ENCODE data around the gene PINLYP.
"Not testable (repeated sequence)": the region's sequence is repeated elsewhere in the genome, so short reads cannot be mapped to it uniquely, and the experiment has no call there.

PINLYP gene

GRCh38 chr19:43587029-43587428 is 11.4 kb downstream of the PINLYP start:
- Mint-ChIP-seq H3K4me1 (ENCODE audit: low read depth) (peaks cover 29% of the 10 kb centered on the region), H3K36me3 (ENCODE audit: low read depth) (peaks cover 36% of the 10 kb centered on the region)
- not testable (repeated sequence) for H3K27me3 Mint-ChIP-seq, H3K4me3 Mint-ChIP-seq, H3K27ac Mint-ChIP-seq, H3K9me3 Mint-ChIP-seq

GRCh38 chr19:43589277-43589676 is 13.7 kb downstream of the PINLYP start:
- Mint-ChIP-seq H3K27ac (peak overlapping the region; percentile 57), H3K9me3 (no peaks in the 10 kb centered on the region), H3K36me3 (ENCODE audit: low read depth) (peaks cover 50% of the 10 kb centered on the region), H3K4me3 (no peak overlapping the region), H3K27me3 (no peaks in the 10 kb centered on the region), H3K4me1 (ENCODE audit: low read depth) (peaks cover 31% of the 10 kb centered on the region)

GRCh38 chr19:43589678-43590077 is 14.1 kb downstream of the PINLYP start:
- Mint-ChIP-seq H3K9me3 (no peaks in the 10 kb centered on the region), H3K27me3 (no peaks in the 10 kb centered on the region), H3K4me1 (ENCODE audit: low read depth) (peaks cover 27% of the 10 kb centered on the region), H3K27ac (peak overlapping the region; percentile 57), H3K36me3 (ENCODE audit: low read depth) (peaks cover 50% of the 10 kb centered on the region), H3K4me3 (no peak overlapping the region)

- Mint-ChIP-seq H3K27ac (no peak overlapping the region), H3K36me3 (ENCODE audit: low read depth) (peaks cover 35% of the 10 kb centered on the region), H3K4me3 (no peak overlapping the region), H3K9me3 (no peaks in the 10 kb centered on the region), H3K27me3 (no peaks in the 10 kb centered on the region), H3K4me1 (ENCODE audit: low read depth) (peaks cover 35% of the 10 kb centered on the region)
These were observed 16.5 kb downstream of the PINLYP start for GRCh38 chr19:43591904-43592772.

- Mint-ChIP-seq H3K36me3 (ENCODE audit: low read depth) (peaks cover 38% of the 10 kb centered on the region), H3K4me1 (ENCODE audit: low read depth) (peaks cover 42% of the 10 kb centered on the region), H3K27ac (no peak overlapping the region), H3K4me3 (no peak overlapping the region), H3K9me3 (no peaks in the 10 kb centered on the region), H3K27me3 (no peaks in the 10 kb centered on the region)
These were observed 17.3 kb downstream of the PINLYP start for GRCh38 chr19:43592800-43593350.

- peaks cover 37% of the 10 kb centered on the region for H3K36me3 Mint-ChIP-seq (ENCODE audit: low read depth)
- no peaks in the 10 kb centered on the region for H3K27me3 Mint-ChIP-seq
- H3K27ac Mint-ChIP-seq, result peak overlapping the region; percentile 47
- no peaks in the 10 kb centered on the region for H3K9me3 Mint-ChIP-seq
- H3K4me3 Mint-ChIP-seq, result peak overlapping the region; percentile 98
- H3K4me1 Mint-ChIP-seq (ENCODE audit: low read depth), result peaks cover 48% of the 10 kb centered on the region
These were observed 18.6 kb downstream of the PINLYP start for GRCh38 chr19:43594081-43594697.

- peaks cover 43% of the 10 kb centered on the region for H3K4me1 Mint-ChIP-seq (ENCODE audit: low read depth)
- no peaks in the 10 kb centered on the region for H3K27me3 Mint-ChIP-seq
- peak overlapping the region; percentile 92 for H3K27ac Mint-ChIP-seq
- peaks cover 38% of the 10 kb centered on the region for H3K36me3 Mint-ChIP-seq (ENCODE audit: low read depth)
- peak overlapping the region; percentile 98 for H3K4me3 Mint-ChIP-seq
- no peaks in the 10 kb centered on the region for H3K9me3 Mint-ChIP-seq
These were observed 19.4 kb downstream of the PINLYP start for GRCh38 chr19:43594710-43595604.

- Mint-ChIP-seq H3K9me3 (no peaks in the 10 kb centered on the region), H3K27ac (peak overlapping the region; percentile 92), H3K27me3 (no peaks in the 10 kb centered on the region), H3K36me3 (ENCODE audit: low read depth) (peaks cover 33% of the 10 kb centered on the region), H3K4me3 (peak overlapping the region; percentile 98), H3K4me1 (ENCODE audit: low read depth) (peaks cover 38% of the 10 kb centered on the region)
These were observed 20.0 kb downstream of the PINLYP start for GRCh38 chr19:43595605-43595998.

- peaks cover 29% of the 10 kb centered on the region for H3K36me3 Mint-ChIP-seq (ENCODE audit: low read depth)
- no peaks in the 10 kb centered on the region for H3K27me3 Mint-ChIP-seq
- H3K4me3 Mint-ChIP-seq, result peak within 1 kb of the TSS; percentile 98
- H3K27ac Mint-ChIP-seq, result peak within 1 kb of the TSS; percentile 92
- no peaks in the 10 kb centered on the region for H3K9me3 Mint-ChIP-seq
- H3K4me1 Mint-ChIP-seq (ENCODE audit: low read depth), result peaks cover 35% of the 10 kb centered on the region
These were observed 20.6 kb downstream of the PINLYP start, which contains the start of the genes IRGQ and ZNF576 for GRCh38 chr19:43595999-43596841. TSS of gene IRGQ (minus strand) at chr19:43596134. CDS start at chr19:43595338, 796 bp downstream. TSS of gene ZNF576 (plus strand) at chr19:43596595. CDS start at chr19:43597109, 514 bp downstream.

- Mint-ChIP-seq H3K9me3 (no peaks in the 10 kb centered on the region), H3K27ac (peak overlapping the region; percentile 92), H3K4me3 (peak overlapping the region; percentile 98), H3K27me3 (no peaks in the 10 kb centered on the region), H3K4me1 (ENCODE audit: low read depth) (peaks cover 35% of the 10 kb centered on the region), H3K36me3 (ENCODE audit: low read depth) (peaks cover 34% of the 10 kb centered on the region)
These were observed 21.4 kb downstream of the PINLYP start for GRCh38 chr19:43596842-43597461.

- Mint-ChIP-seq H3K4me3 (peak overlapping the region; percentile 98), H3K27me3 (no peaks in the 10 kb centered on the region), H3K27ac (peak overlapping the region; percentile 92), H3K4me1 (ENCODE audit: low read depth) (peaks cover 35% of the 10 kb centered on the region), H3K9me3 (no peaks in the 10 kb centered on the region), H3K36me3 (ENCODE audit: low read depth) (peaks cover 30% of the 10 kb centered on the region)
These were observed 22.3 kb downstream of the PINLYP start for GRCh38 chr19:43597876-43598275.

- H3K4me3 Mint-ChIP-seq, result peak overlapping the region; percentile 98
- H3K4me1 Mint-ChIP-seq (ENCODE audit: low read depth), result peaks cover 30% of the 10 kb centered on the region
- peaks cover 24% of the 10 kb centered on the region for H3K36me3 Mint-ChIP-seq (ENCODE audit: low read depth)
- H3K9me3 Mint-ChIP-seq, result no peaks in the 10 kb centered on the region
- H3K27me3 Mint-ChIP-seq, result no peaks in the 10 kb centered on the region
- no peak overlapping the region for H3K27ac Mint-ChIP-seq
These were observed 23.0 kb downstream of the PINLYP start for GRCh38 chr19:43598445-43599240.

Measured in stimulated activated naive CD8-positive, alpha-beta T cell treated with anti-CD3 and anti-CD28 coated beads, Interleukin-15, Interleukin-2, amounts not matched to agents 100 ng/mL and 50 ng/mL, for 24 hours (primary cell).